ENCODE data around the gene YARS2. TPM values are rescaled to one million over a fixed set of nuclear protein-coding genes. Genes with fewer than 3 reads are reported as not detected.

Gene YARS2
- total and polyA plus RNA-seq, 7 donors, result 8.4 to 19.9 (median 14.5) TPM

- DNase-seq, result no peak
- Histone ChIP-seq H3K4me3 (no peak overlapping the region), H3K27me3 (no peaks in the 10 kb centered on the region), H3K36me3 (no peaks in the 10 kb centered on the region), H3K27ac (no peak overlapping the region), H3K9me3 (no peaks in the 10 kb centered on the region), H3K4me1 (no peaks in the 10 kb centered on the region)
- TF ChIP-seq POLR2A (IDR thresholded peaks at IDR 0.05) (no peak), EP300 (IDR thresholded peaks at IDR 0.05) (no peak), POLR2AphosphoS5 (IDR thresholded peaks at IDR 0.05) (no peak), CTCF (IDR thresholded peaks at IDR 0.05) (no peak)
- intact Hi-C loops (cut with DNase I), result no loop called here
Measured at GRCh38 chr12:32789446-32789845, 33.7 kb upstream of the YARS2 start.

- Histone ChIP-seq H3K36me3 (no peaks in the 10 kb centered on the region), H3K4me3 (no peak overlapping the region), H3K4me1 (no peaks in the 10 kb centered on the region), H3K27me3 (no peaks in the 10 kb centered on the region), H3K27ac (no peak overlapping the region), H3K9me3 (no peaks in the 10 kb centered on the region)
- 77 to 92% methylated on average over 4 of the region's 4 CpGs for WGBS, 2 donors
- TF ChIP-seq EP300 (IDR thresholded peaks at IDR 0.05), result no peak
- no peak for TF ChIP-seq POLR2AphosphoS5 (IDR thresholded peaks at IDR 0.05)
- no peak for TF ChIP-seq POLR2A (IDR thresholded peaks at IDR 0.05)
- no peak for TF ChIP-seq CTCF (IDR thresholded peaks at IDR 0.05)
- DNase-seq, result no peak
- intact Hi-C loops (cut with DNase I), result no loop called here
Measured at GRCh38 chr12:32788405-32788804, 32.7 kb upstream of the YARS2 start.

- H3K27ac ChIP-seq, result no peak overlapping the region
- H3K36me3 ChIP-seq, result no peaks in the 10 kb centered on the region
- H3K9me3 ChIP-seq, result no peaks in the 10 kb centered on the region
- no peak for TF ChIP-seq EP300 (IDR thresholded peaks at IDR 0.05)
- TF ChIP-seq POLR2A (IDR thresholded peaks at IDR 0.05), result no peak
- no peaks in the 10 kb centered on the region for H3K27me3 ChIP-seq
- 89 to 97% methylated on average over 5 of the region's 5 CpGs for WGBS, 2 donors
- intact Hi-C loops (cut with DNase I), result no loop called here
- H3K4me3 ChIP-seq, result no peak overlapping the region
- H3K4me1 ChIP-seq, result no peaks in the 10 kb centered on the region
- no peak for DNase-seq
Measured at GRCh38 chr12:32785557-32785956, 29.9 kb upstream of the YARS2 start.

GRCh38 chr12:32783029-32783428, 27.3 kb upstream of the YARS2 start:
- WGBS, 2 donors, result 65 to 72% methylated on average over 3 of the region's 3 CpGs
- H3K4me1 ChIP-seq, result no peaks in the 10 kb centered on the region
- H3K4me3 ChIP-seq, result no peak overlapping the region
- no peaks in the 10 kb centered on the region for H3K36me3 ChIP-seq
- H3K27me3 ChIP-seq, result no peaks in the 10 kb centered on the region
- no peak overlapping the region for H3K27ac ChIP-seq
- intact Hi-C loops (cut with DNase I), result no loop called here
- DNase-seq, result no peak
- TF ChIP-seq EP300 (IDR thresholded peaks at IDR 0.05) (no peak), POLR2A (IDR thresholded peaks at IDR 0.05) (no peak)
- H3K9me3 ChIP-seq, result no peaks in the 10 kb centered on the region

GRCh38 chr12:32780071-32780470, 24.4 kb upstream of the YARS2 start:
- no peaks in the 10 kb centered on the region for H3K27me3 ChIP-seq
- TF ChIP-seq CTCF (IDR thresholded peaks at IDR 0.05) (no peak), POLR2AphosphoS5 (IDR thresholded peaks at IDR 0.05) (no peak), EP300 (IDR thresholded peaks at IDR 0.05) (no peak), POLR2A (IDR thresholded peaks at IDR 0.05) (no peak)
- 70 to 83% methylated on average over 1 of the region's 1 CpG for WGBS, 2 donors

GRCh38 chr12:32777691-32778175, 22.0 kb upstream of the YARS2 start:
- no peak for DNase-seq
- WGBS, 2 donors, result 84 to 90% methylated on average over 6 of the region's 6 CpGs
- H3K4me1 ChIP-seq, result no peaks in the 10 kb centered on the region
- H3K27ac ChIP-seq, result no peak overlapping the region
- no peaks in the 10 kb centered on the region for H3K27me3 ChIP-seq
- no peak overlapping the region for H3K4me3 ChIP-seq
- TF ChIP-seq POLR2AphosphoS5 (IDR thresholded peaks at IDR 0.05) (no peak), POLR2A (IDR thresholded peaks at IDR 0.05) (no peak), EP300 (IDR thresholded peaks at IDR 0.05) (no peak), CTCF (IDR thresholded peaks at IDR 0.05) (no peak)
- intact Hi-C loops (cut with DNase I), result no loop called here
- no peaks in the 10 kb centered on the region for H3K36me3 ChIP-seq
- no peaks in the 10 kb centered on the region for H3K9me3 ChIP-seq

More at GRCh38 chr12:32780071-32780470, 24.4 kb upstream of the YARS2 start:
- Histone ChIP-seq H3K4me1 (no peaks in the 10 kb centered on the region), H3K4me3 (no peak overlapping the region), H3K9me3 (no peaks in the 10 kb centered on the region), H3K36me3 (no peaks in the 10 kb centered on the region), H3K27ac (no peak overlapping the region)
- intact Hi-C loops (cut with DNase I), result no loop called here
- DNase-seq, result no peak
